NCI-H2081 treated with DMSO at 0.1 percent for 48 hours (cell line): ENCODE results near the gene BEST1.

Source experiments
- DNase-seq: peaks from one replicate; lab custom pipeline; 2025; lab: John Stamatoyannopoulos, UW

The BEST1 gene

GRCh38 chr11:61950035-61950547 lies at the start of gene BEST1:
Gene BEST1 (plus strand): TSS chr11:61950351. CDS start chr11:61951807, 1,456 bp downstream.
- DNase-seq, result no peak

GRCh38 chr11:61901397-61901796 lies 48.8 kb upstream of the BEST1 start:
- DNase-seq, result no peak

GRCh38 chr11:61902313-61902712 lies 47.8 kb upstream of the BEST1 start:
- DNase-seq, result no peak

DNA sequence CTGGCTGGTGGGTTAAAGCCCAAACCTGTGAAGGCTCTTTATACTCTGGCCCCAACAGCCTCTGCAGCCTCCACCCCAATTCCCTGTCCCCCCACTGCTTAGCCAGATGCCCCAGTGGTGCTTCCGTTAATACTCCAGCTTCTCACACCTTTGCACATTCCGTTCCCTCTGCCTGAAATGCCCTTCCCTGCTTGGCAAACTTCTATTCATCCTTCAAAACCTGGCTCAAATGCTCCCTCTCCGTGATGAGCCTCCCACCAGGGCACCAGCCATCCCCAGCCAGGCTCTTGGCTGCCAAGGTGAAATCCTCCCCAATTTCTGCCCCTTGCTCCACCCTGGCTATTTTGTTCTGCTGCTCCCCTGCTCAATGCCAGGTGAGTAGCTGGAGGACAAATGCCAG lies 46.3 kb upstream of the BEST1 start:
- no peak for DNase-seq

DNA sequence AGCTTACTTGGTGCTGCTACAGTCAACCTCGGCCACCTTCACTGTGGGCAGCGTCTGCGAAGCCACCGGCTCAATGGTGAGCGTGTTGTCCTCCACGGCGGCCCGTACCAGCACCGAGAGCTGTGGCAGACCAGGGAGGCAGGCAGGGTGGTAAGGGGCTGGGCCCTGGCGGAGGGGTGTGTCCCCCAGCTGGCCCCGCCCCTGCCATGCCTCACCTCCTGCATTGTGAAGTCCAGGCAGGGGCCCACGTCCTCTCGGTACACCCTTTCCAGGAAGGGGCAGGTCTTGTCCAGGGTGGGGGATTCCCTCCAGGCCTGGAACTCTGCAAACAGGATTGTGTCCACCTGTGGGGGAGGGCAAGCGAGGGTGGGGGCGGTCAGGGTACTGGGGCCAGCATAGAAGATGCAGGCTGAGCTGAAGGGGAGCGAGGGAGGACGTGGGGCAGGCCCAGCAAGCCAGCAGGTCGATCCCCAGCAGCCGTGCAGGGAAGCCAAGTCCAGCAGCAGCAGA lies 45.6 kb upstream of the BEST1 start:
- no peak for DNase-seq

GRCh38 chr11:61905067-61905696 lies 45.0 kb upstream of the BEST1 start:
- no peak for DNase-seq

DNA sequence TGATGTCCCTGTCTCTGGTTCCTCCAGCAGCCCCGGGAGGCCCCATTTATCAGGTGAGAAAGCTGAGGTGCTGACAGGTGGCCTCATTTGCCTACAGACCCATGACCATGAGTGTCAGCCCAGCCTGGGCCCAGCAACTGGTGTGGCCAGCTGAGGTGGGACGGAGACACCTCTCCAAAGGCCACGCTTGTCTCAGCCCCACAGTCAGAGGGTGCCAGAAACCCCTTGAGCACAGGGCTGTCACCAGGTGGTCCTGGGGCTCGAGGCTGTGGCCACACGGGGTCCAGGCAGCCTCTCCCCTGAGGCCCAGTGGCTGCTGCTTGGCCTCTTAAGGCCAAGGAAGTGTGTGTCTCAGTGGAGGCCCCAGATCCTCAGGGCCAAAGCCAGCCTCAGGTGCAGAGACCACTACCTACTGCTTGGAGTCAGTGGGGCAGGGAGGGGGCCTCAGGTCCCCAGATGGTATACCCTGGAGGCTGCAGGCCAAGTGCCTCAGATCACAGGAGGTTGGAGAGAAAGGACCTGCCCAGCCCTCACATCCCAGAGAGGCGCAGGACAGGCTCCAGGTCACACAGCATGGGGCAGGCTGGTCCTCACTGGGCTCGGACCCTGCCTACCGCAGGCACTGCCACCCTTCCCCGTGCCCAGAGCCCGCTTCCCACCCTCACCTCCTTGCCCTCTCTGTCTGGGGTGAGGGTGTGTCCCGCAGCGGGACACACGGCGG lies 44.2 kb upstream of the BEST1 start:
- DNase-seq, result no peak

DNA sequence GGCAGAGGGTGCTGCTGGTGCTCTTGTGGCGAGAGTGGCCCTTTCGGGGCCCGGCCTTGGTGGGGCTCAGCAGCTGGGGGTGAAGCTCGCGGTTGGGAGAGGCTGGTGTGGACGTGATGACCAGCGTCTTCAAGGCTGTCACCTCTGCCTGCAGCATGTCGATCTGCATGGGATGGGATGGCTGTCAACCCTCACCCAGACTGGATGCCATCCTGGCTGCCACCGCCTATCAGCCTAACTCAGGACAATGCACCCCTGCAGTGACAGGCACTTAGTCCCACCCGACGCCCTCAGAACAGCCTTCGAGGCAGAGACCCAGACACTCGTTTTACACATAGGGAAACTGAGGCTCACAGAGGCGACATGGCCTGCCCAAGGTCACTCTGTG lies 43.6 kb upstream of the BEST1 start:
- no peak for DNase-seq

DNA sequence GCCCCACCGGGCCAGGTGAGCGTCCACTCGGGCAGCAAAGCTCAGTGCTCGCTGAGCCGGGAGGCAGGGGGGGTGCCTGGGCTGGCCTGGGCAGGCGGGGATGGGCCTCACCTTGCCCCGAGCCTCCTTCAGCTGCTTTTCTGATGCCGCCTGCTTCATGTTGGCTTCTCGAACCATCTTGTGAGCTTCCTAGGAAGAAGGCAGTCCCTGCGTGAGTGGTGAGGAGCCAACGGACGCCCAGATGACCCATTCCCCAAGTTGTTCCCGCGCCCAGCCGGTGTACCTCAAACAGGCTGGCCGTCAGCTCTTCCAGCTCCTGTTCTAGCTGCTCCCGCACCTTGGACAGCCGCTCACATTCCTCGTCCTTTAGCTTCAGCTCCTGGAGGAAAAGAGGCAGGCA lies 42.9 kb upstream of the BEST1 start:
- no peak for DNase-seq

- no peak for DNase-seq
Measured at GRCh38 chr11:61907871-61908729, 42.1 kb upstream of the BEST1 start.

- no peak for DNase-seq
Measured at GRCh38 chr11:61908730-61909316, 41.3 kb upstream of the BEST1 start.

GRCh38 chr11:61910187-61911127 lies 39.7 kb upstream of the BEST1 start:
- no peak for DNase-seq

DNA sequence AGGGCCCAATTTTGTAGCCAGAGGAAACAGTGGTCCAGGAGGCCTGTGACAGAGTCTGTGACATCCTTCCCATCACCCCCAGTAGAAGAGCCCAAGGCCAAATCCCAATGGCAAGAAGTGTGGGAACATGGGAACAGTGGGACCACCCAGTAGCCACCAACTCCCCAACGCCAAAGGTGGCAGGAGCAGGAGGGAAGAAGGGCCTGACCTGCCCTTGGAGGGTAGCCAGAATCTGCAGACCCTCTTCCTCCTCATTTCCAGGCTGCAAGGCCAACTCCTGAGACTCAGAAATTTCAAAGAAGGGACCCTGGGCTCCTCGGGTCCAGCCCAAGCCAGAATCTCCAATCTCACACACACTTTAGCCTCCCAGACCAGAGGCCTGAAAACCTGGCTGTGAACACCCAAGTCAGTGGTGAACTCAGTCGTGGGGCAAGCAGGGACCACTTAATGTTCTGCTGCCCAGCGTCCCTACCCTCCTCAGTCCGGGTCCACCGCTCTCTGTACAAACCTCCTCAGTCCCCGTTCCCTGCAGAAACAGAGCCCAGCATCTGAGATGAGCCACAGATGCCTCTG lies 38.9 kb upstream of the BEST1 start:
- no peak for DNase-seq

- DNase-seq, result no peak
Measured at GRCh38 chr11:61911701-61912529, 38.2 kb upstream of the BEST1 start.

DNA sequence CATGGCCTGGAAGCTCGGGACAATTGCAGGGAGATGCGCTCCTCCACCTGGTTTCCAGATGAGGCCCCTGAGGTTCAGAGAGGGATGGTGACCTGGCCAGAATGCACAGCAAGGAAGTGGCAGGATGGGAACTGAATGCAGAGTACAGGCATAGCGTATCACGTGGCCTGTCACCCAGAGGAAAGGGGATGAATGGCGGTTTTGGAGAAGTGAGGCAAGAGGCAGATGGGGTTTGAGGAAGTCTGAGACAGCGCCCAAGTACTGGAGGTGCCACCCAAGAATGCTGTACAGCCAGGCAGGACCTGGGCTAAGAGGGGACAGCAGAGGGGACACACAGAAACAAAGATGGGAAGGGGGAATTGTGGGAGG lies 37.6 kb upstream of the BEST1 start:
- no peak for DNase-seq

GRCh38 chr11:61912991-61913698 lies 37.0 kb upstream of the BEST1 start:
- no peak for DNase-seq

- no peak for DNase-seq
Measured at GRCh38 chr11:61913699-61914395, 36.3 kb upstream of the BEST1 start.

GRCh38 chr11:61914471-61915171 lies 35.5 kb upstream of the BEST1 start:
- no peak for DNase-seq
